ENCODE measurements around the gene INCA1.

DNA sequence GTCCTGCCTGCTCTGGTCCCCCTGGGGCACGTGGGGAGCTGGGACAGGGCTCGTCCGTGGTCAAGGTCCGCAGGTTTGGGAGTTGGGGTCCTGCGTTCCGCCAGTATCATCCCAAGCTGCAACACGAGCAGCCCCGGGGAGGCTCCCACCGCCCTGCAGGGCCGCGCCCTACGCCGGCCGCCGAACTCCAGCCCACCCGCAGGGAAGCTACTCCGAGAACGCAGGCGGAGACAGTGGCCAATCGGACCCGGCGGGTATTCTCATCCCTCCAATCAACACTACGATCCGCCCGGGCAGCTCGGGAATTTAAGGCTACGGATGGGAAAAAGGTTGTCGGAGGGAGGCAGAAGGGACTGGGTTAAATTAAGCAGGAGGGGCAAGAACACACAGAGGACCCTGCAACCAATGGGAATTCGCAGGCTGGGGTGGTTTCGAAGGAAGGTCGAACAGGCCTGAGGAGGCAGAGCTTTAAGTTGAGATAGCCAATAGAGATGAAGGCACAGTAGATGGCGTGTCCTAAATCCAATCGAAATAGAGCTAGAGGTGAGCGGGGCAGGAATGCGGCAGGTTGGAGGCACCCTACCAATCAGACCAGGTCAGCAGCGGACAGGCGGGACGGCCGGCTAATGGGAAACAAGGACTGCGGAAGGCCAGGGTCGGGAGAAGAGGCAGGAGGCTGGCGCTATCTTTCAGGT is 30.3 kb downstream of the INCA1 start:
- TF ChIP-seq EGR1 (IDR thresholded peaks at IDR 0.05; ENCODE audit: low read depth in 2 of 2) = no peak
- peak in 1 of 2 donors; percentile 37 for TF ChIP-seq JUND (IDR thresholded peaks at IDR 0.05)
- TF ChIP-seq, protein P1, sequence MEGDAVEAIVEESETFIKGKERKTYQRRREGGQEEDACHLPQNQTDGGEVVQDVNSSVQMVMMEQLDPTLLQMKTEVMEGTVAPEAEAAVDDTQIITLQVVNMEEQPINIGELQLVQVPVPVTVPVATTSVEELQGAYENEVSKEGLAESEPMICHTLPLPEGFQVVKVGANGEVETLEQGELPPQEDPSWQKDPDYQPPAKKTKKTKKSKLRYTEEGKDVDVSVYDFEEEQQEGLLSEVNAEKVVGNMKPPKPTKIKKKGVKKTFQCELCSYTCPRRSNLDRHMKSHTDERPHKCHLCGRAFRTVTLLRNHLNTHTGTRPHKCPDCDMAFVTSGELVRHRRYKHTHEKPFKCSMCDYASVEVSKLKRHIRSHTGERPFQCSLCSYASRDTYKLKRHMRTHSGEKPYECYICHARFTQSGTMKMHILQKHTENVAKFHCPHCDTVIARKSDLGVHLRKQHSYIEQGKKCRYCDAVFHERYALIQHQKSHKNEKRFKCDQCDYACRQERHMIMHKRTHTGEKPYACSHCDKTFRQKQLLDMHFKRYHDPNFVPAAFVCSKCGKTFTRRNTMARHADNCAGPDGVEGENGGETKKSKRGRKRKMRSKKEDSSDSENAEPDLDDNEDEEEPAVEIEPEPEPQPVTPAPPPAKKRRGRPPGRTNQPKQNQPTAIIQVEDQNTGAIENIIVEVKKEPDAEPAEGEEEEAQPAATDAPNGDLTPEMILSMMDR (IDR thresholded peaks at IDR 0.05; ENCODE audit: low read depth, low read length, missing input control) = peak; percentile 3
- TF ChIP-seq, protein P2, sequence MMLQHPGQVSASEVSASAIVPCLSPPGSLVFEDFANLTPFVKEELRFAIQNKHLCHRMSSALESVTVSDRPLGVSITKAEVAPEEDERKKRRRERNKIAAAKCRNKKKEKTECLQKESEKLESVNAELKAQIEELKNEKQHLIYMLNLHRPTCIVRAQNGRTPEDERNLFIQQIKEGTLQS (IDR thresholded peaks at IDR 0.05) = no peak
